Liver (tissue), 3 donors: Measurements from ENCODE around the gene SH3RF3.

Source experiments
- JUND ChIP-seq, 2 donors: IDR thresholded peaks; 2 replicates each; pipeline ENCODE4 v1.6.1; 2016; ENCODE audit warnings: antibody characterized with exemption in 2 of 2
- RAD21 ChIP-seq, 2 donors: IDR thresholded peaks; 2 replicates each; pipeline ENCODE4 v1.6.1; 2016; ENCODE audit warnings: antibody characterized with exemption in 2 of 2, mild to moderate bottlenecking in 2 of 2
- TF ChIP-seq, protein P1 (sequence below): IDR thresholded peaks from 2 replicates; pipeline ENCODE4 v1.6.1; 2016; ENCODE audit warnings: antibody characterized with exemption
- TF ChIP-seq, protein P2 (sequence below): IDR thresholded peaks from 2 replicates; pipeline ENCODE4 v1.6.1; 2016; ENCODE audit warnings: antibody characterized with exemption, mild to moderate bottlenecking
- TF ChIP-seq, protein P3 (sequence below): fragments of 150-350 bp; IDR thresholded peaks from 2 replicates; pipeline ENCODE4 v1.5.1; 2017; ENCODE audit warnings: improper control_type of control experiment, low read depth, low read length; ENCODE audit not compliant: missing input control
- donor health status: healthy.
- donor health status: healthy.

DNA sequence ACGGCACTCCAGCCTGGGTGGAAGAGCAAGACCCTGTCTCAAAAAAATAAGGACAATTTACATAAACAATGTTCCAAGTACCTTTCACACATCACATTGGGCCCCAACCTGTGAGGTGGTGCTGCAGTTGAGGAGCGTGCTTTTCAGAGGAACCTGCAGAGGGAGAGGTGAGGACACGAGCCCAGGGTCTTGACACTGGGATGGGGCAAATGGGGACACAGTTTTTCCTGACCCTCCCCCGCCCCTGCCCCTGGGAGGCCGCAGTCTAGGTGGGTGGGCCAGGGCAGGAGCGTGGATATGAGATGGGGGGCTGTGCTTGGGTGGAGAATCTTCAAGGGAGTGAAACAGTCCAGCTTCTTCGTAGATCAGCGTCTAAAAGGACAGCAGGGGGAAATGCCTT lies 371.9 kb downstream of the SH3RF3 start:
- no peak for TF ChIP-seq RAD21 (IDR thresholded peaks at IDR 0.05)
- TF ChIP-seq, protein P1, sequence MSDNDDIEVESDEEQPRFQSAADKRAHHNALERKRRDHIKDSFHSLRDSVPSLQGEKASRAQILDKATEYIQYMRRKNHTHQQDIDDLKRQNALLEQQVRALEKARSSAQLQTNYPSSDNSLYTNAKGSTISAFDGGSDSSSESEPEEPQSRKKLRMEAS, result no peak
- TF ChIP-seq, protein P2, sequence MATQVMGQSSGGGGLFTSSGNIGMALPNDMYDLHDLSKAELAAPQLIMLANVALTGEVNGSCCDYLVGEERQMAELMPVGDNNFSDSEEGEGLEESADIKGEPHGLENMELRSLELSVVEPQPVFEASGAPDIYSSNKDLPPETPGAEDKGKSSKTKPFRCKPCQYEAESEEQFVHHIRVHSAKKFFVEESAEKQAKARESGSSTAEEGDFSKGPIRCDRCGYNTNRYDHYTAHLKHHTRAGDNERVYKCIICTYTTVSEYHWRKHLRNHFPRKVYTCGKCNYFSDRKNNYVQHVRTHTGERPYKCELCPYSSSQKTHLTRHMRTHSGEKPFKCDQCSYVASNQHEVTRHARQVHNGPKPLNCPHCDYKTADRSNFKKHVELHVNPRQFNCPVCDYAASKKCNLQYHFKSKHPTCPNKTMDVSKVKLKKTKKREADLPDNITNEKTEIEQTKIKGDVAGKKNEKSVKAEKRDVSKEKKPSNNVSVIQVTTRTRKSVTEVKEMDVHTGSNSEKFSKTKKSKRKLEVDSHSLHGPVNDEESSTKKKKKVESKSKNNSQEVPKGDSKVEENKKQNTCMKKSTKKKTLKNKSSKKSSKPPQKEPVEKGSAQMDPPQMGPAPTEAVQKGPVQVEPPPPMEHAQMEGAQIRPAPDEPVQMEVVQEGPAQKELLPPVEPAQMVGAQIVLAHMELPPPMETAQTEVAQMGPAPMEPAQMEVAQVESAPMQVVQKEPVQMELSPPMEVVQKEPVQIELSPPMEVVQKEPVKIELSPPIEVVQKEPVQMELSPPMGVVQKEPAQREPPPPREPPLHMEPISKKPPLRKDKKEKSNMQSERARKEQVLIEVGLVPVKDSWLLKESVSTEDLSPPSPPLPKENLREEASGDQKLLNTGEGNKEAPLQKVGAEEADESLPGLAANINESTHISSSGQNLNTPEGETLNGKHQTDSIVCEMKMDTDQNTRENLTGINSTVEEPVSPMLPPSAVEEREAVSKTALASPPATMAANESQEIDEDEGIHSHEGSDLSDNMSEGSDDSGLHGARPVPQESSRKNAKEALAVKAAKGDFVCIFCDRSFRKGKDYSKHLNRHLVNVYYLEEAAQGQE, result no peak
- TF ChIP-seq, protein P3, sequence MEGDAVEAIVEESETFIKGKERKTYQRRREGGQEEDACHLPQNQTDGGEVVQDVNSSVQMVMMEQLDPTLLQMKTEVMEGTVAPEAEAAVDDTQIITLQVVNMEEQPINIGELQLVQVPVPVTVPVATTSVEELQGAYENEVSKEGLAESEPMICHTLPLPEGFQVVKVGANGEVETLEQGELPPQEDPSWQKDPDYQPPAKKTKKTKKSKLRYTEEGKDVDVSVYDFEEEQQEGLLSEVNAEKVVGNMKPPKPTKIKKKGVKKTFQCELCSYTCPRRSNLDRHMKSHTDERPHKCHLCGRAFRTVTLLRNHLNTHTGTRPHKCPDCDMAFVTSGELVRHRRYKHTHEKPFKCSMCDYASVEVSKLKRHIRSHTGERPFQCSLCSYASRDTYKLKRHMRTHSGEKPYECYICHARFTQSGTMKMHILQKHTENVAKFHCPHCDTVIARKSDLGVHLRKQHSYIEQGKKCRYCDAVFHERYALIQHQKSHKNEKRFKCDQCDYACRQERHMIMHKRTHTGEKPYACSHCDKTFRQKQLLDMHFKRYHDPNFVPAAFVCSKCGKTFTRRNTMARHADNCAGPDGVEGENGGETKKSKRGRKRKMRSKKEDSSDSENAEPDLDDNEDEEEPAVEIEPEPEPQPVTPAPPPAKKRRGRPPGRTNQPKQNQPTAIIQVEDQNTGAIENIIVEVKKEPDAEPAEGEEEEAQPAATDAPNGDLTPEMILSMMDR, result no peak
- TF ChIP-seq JUND (IDR thresholded peaks at IDR 0.05), result no peak
